NCI-H146 treated with DMSO at 0.1 percent for 48 hours (cell line): ENCODE measurements around the gene APPBP2.
A peak's percentile ranks its signal among the peaks of the same experiment; 100 is the strongest.
"Not testable (repeated sequence)": the region's sequence is repeated elsewhere in the genome, so short reads cannot be mapped to it uniquely, and the experiment has no call there.

Experiments
- DNase-seq: peaks from one replicate; lab custom pipeline; 2025; ENCODE audit not compliant: unreplicated experiment; lab: John Stamatoyannopoulos, UW

Gene APPBP2

DNA sequence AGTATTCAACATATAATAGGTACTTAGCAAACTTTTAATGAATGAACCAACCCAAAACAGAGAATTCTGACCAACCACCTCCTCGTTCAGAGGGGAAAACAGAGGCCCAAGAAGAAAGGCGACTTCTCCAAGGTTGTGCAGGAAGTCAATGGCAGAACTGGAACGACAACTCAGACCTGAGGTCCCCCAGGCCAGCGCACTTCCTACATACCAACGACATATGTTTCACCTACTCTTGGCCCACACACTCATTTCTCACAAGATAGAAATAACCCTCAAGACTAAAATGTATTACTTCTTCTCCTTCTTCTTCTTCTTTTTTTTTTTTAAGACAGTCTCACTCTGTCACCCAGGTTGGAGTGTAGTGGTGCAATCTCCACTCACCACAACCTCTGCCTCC, 89.4 kb downstream of the APPBP2 start:
- DNase-seq, result no peak

GRCh38 chr17:60435244-60436167, 90.5 kb downstream of the APPBP2 start:
- DNase-seq, result peak; percentile 61

DNA sequence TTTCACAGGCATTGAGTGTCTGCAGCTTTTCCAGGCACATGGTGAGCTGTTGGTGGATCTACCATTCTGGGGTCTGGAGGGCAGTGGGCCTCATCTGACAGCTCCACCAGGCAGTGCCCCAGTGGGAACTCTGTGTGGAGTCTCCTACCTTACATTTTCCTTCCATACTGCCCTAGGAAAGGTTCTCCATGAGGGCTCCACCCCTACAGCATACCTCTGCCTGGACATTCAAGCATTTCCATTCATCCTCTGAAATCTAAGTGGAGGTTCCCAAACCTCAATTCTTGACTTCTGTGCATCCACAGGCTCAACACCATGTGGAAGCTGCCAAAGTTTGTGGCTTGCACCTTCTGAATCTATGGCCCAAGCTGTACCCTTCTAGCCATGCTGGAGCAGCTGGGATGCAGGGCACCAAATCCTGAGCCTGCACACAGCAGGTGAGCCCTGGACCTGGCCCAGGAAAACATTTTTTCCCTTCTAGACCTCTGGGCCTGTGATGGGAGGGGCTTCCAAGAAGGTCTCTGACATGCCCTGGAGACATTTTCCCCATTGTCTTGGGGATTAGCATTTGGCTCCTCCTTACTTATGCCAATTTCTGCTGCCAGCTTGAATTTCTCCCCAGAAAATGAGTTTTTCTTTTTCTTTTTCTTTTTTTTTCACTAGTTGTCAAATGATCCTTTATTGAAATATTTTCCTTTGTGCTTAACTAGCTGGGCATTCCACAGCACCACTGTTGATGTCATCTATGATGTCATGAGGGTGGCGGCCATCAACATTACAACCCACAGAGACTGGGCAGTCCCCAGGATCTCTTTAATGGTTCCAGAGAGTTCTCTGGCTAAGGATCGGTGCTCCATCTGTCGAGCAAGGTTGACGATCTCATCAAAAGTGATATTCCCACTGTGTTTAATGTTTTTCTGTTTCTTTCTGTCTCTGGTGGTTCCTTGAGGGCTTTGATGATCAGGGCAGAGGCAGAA, 92.7 kb downstream of the APPBP2 start:
- DNase-seq, result not testable (repeated sequence)

- not testable (repeated sequence) for DNase-seq
Measured at GRCh38 chr17:60430561-60430960, 95.5 kb downstream of the APPBP2 start.

- not testable (repeated sequence) for DNase-seq
Measured at GRCh38 chr17:60428491-60428890, 97.6 kb downstream of the APPBP2 start.

GRCh38 chr17:60426596-60426995, 99.4 kb downstream of the APPBP2 start:
- DNase-seq, result no peak

- DNase-seq, result no peak
Measured at GRCh38 chr17:60425626-60426025, 100.4 kb downstream of the APPBP2 start.

- no peak for DNase-seq
Measured at GRCh38 chr17:60423865-60424264, 102.2 kb downstream of the APPBP2 start.

GRCh38 chr17:60422162-60422665, 103.8 kb downstream of the APPBP2 start, which contains the start of gene CHCT1:
Gene CHCT1, plus strand, starts transcription at chr17:60422489. Its CDS starts 104 bp downstream, at chr17:60422593.
- no peak for DNase-seq

DNA sequence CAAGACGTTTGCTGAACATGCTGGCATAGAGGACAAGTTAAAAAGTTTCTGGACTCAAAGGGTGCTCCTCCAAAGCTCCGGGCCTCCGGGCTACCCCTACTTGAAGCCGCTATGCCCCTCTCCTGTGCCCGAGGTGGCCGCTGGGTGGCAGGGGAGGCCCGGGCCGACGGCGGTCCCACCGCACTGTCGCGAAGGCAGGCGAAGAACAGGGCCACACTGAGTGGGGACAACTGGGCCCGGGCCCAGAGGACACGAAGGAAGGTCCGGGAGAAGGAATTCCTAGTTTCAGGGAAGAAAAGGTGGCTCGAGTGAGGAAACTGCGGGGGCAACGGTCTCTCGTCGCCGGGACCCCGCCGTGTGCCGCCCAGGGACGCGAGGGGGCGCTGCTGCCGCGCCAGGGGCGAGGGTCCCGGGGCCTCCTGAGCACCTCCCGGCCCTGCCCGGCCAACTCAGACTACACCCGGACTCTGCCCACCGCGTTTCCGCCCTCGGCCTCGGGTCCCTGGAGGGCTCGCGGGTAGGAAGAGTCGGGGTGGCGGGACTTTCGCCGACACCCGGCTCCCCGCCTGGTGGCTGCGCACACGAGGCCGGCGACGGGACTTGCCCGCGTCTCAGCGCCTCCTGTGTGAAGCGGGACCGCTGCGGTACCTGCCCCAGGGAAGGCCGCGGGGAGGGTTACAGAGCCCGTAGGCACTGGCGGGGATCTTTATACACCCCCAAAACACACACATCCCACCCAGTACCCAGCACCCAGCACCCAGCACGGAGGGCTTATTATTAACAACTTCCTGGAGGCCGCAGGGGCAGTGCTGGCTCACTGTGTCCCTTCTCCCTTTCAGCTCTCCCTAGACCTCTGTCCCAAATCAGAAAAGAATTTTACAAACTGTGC, 104.5 kb downstream of the APPBP2 start:
- no peak for DNase-seq

DNA sequence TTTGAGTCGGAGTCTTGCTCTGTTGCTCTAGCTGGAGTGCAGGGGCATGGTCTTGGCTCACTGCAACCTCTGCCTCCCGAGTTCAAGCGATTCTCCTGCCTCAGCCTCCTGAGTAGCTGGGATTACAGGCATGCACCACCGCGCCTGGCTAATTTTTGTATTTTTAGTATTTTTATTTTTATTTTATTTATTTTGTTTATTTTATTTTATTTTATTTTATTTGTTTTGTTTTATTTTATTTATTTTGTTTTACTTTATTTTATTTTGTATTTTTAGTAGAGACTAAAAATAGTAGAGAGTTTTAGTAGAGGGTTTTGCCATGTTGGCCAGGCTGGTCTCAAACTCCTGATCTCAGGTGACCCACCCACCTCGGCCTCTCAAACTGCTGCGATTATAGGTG, 106.2 kb downstream of the APPBP2 start:
- DNase-seq, result not testable (repeated sequence)

DNA sequence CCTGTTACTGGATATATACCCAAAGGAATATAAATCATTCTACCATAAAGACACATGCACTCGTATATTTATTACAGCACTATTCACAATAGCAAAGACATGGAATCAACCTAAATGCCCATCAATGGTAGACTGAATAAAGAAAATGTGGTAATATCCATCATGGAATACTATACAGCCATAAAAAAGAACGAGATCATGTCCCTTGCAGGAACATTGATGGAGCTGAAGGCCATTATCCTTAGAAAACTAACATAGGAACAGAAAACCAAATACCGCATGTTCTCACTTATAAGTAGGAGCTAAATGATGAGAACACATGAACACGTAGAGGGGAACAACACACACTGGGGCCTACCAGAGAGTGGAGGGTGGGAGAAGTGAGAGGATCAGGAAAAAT, 107.0 kb downstream of the APPBP2 start:
- DNase-seq, result not testable (repeated sequence)

DNA sequence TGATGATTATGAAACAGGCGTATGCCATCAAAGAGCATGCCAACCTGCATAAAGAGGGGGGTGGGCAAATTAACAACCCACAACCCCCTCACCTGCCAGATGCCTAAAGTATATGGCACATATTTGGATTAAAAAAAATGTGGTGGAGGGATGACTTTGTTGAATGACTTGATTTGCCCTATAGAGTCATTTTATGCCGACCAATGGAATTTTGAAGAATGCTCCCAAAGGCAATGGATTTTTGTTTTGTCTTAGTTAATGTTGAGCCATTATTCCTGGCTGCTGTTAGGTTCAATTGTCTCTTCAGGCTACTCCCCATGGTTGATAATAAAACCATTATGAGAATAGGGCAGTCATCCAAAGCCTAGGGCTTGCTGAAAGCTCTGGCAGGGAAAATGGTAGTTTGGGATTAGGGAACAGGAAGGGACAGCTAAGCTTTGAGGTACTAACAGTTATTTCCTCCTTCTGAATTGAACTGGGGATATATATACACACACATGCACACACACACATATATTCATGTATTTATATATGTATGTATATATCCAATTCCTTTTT, 109.6 kb downstream of the APPBP2 start:
- DNase-seq, result no peak

GRCh38 chr17:60415146-60415545, 110.9 kb downstream of the APPBP2 start:
- DNase-seq, result no peak

GRCh38 chr17:60412701-60413100, 113.3 kb downstream of the APPBP2 start:
- DNase-seq, result no peak

DNA sequence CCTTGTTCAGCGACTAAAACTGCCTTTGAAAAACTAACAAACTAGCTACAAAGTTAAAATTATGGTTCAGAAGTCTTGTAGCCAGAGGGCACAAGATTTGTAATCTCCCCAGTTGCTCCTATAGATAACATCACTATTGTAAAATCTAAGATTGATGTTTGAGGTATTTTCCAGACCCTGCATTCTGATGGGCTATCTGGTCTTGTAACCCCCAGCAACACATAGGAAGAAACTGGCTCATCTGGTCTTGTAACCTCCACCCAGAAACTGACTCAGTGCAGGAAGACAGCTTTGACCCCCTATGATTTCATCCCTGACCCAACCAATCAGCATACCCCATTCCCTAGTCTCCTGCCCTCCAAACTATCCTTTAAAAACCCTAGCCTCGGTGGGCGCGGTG, 116.0 kb downstream of the APPBP2 start:
- no peak for DNase-seq

GRCh38 chr17:60406887-60407286, 119.2 kb downstream of the APPBP2 start:
- DNase-seq, result no peak

- no peak for DNase-seq
Measured at GRCh38 chr17:60403962-60404361, 122.1 kb downstream of the APPBP2 start.

- DNase-seq, result no peak
Measured at GRCh38 chr17:60403523-60403810, 122.6 kb downstream of the APPBP2 start.

DNA sequence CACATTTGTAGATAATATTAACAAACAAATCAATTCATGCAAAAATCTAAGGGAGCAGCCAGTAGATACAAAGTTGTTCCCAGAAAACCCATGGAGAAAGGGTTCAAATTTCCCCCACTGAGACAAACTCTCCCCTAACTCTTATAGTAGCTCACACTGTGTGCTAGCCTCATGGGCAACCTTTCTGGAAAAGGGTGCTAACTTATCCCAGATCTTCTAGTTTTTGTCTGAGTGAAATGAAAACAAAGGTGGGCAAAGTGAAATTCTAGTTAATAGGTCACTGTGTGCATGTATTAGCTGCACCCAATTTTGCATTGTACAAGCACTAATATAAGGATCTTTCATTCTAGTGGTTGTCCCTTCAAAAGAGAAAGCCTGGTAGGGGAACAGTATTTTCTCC, 124.2 kb downstream of the APPBP2 start:
- DNase-seq, result no peak
